GM21576 (cell line): ENCODE measurements around the gene PRKN.

Experiments used
- ATAC-seq: cut with Tn5 transposase; IDR thresholded peaks from one replicate; pipeline ENCODE4 v1.9.1; 2021; ENCODE audit warnings: mild to moderate bottlenecking, moderate library complexity; ENCODE audit not compliant: unreplicated experiment

PRKN gene

DNA sequence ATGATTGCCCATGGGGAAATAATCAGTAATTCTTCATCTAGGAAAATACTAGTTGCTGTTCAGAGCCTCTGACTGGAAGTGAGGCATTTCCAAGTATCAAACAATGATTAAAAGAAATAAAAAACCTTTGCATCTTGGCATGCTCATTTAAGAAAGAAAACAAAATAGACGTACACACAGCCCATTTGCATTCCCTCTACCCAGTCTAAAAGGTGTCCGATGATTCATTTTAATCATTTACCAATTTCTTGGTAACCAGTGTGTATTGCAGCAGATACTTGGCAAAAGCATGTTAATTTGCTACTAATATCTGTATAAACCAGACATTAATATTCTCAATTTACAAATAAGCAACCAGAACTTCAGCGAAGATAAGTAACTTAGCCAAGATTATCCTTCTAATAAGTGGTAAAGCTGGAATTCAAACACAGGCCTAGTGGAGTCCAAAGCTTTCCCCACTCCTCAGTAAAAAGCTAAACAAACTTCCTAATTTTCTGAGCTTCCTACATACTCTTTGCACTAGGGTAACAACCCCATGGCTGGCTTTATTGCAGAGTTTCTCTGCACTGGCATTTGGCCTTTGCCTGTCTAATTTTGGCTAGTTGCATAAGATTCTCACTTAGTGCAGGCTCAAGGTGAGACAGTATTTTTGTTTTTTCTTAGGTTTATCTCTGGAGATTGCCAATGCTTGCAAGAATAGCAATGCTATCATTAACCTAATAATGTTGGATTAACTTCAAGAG, 338.1 kb downstream of the PRKN start:
- ATAC-seq: no peak

DNA sequence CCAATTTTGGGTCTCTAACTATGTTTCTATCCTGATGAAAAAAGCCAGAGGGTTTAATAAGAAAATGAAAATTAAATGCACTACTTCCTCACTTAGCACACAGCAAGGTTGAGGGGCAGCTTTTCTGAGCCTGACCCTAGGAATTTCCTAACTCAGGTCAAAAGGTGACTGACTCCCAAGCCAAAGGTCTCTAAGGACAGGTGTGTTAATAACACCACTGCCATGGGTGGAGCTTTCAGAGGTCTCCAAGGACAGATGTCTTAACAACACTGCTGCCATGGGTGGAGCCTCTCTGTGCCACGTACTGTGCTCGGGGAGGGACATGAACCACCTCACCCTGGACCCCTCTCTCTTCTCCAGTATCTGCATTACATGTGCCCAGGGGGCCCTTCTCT, 339.2 kb downstream of the PRKN start:
- ATAC-seq: no peak

DNA sequence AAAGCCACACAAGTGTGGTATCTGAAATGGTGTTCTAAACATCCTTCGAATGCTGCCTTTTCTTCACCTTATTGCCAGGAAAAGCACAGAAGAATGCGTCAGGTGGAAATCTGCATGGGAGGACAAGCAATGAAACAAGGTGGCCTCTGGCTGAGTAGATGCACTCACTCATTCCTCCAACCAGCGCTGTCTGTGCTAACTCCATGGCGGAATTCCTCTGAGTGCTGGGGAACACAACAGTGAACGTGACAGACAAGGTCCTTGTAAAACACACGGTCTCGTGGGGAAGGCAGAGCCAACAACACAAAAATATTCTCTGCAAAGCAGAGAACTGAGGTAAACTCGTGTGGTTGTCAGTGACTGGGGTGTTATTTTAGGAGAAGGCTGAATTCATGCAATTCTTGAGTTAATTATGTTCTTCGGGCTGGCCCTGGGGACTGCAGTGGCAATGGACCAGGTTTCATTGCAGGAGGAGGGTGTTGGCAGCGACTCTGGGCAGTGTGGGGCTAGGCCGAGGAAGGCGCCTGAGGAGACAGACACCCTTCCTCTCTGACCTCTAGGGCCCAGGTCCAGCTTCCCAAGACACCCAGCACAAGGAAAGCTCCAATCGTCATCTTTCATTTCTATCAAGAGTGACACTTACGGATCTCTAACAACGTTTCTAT, 339.7 kb downstream of the PRKN start:
- no peak for ATAC-seq

DNA sequence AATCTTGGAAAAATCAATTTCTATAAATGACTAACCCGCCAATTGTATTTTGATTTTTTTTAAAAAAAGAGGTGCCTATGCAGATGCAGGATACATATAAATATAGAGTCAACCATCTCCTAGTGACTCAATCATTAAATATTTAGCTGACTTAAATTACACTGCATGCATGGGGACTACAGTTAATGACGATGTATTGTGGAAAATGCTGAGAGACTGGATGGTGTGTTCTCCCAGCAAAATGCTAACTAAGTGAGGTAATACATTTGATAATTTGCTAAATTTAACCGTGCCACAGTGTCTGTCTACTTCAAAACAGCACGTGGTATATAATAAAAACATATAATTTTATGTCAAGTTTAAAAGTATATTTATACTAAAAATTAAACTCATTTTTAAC, 341.6 kb downstream of the PRKN start:
- ATAC-seq: no peak

DNA sequence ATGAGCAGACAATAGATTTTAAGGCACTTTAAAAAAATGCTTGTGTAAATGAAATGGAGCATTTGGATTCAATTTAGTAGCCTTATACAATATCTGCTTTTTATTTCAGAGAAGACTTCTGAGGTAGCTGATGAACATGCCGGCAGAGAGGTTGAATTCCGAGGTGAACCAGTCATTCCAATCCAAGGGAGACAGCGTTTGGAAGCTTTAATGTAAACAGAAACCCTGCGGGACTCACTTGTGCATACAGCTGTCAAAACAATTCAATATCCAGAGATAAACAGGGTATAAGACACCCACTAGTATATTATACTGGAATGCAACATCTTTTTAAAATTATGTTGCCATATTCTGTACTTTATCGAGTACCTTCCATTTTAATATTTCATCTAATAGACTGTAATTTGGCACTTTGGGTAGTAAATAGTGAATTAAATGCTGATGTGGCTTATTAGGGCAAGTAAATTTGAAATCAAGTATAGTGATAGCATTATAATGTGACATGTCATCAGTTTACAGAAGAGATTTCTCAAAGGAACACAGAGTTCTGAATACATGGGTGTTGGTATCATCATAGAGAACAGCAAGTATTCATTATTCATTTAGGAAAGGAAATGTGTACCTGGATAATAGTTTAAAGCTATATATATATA, 347.7 kb downstream of the PRKN start:
- ATAC-seq: no peak

DNA sequence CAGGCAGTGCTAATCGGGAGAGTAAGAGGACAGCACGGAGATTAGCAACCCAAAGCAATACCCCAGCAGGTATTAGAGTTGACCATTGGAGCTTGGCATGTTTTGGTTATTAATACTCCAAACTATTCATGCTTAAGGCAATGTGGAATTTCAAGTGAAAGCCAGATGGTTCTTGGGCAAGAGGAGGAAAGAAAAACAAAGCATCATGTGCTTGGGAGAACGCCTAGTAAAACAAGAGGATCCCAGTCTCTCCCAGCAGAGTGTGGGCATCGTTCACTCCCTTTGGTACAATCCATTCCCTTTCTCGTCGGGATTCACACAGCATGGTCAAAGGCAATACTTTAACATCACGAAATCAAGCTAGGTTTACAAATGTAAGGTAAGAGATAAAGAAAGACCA, 349.8 kb downstream of the PRKN start:
- ATAC-seq: no peak

DNA sequence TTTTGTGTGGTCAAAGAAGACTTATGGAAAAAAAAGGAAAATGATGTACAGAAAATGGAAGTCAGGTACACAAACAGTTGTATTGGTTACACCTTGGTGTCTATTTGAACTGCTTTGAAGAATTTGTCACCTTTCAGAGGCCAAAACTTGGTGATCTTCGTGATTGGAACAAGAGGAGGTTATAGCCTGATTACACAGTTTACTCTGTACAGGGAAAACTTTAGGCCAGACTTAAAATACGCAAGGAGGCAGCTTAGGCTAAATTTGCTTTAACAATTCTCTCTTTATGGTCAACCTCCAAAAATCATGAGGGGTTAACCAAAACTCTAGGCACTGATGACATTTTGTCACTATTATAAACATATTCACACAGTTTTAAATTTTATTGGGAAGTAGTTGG, 353.7 kb downstream of the PRKN start:
- ATAC-seq: no peak

DNA sequence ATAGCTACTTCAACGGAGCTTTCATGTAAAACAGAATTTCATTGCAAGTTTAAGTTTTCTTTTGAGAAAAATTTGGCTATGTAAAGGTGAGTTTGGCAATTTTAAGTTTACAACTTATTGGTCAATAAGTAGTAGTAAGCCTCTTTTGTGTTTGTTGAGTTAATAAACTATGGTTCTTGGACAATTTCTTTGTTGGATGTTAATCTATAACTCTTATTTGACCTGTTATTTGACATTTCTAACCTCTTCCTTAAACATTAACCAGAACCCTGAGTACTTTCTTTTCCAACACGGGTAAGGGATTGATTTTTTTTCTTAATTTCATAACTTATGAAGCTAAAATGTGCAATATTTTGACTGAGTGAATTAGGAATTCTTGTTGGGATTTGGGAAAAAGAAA, 354.4 kb downstream of the PRKN start:
- no peak for ATAC-seq

DNA sequence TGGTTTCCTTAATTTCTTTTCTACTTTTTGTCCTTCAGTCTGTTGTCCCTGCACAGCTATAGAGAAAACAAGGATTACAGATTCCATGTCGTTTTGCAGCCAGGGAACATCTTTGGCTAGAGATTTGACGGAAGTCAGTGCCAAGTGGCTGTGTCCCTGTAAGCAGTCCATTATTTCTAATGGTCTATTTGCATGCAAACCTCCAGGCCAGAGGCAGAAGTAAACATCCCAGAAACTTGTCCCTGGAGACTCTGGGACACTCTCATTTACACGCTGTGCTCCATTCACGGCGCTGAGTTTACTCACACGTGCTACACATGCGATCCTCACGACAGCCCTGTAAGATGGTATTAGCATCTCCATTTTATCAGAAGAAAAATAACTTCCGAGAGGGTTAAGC, 355.5 kb downstream of the PRKN start:
- no peak for ATAC-seq

DNA sequence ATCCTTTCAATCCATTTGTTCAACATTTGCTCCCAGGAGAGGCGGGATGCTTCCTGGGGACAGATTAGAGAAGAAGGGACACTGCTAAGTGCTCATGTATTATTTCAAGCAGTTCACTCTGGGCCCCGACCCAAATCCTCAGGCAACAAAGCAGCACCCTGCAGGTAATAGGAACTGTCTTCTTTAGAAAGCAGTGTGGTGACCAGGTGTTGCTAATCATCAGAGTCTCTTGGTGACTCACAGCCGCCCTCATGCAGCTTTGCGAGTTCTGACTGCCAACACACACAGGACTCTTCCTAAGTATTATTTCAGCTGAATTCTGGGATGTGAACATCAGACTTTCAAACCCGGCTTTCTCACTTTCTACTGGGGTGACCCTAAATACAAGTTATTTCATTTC, 356.4 kb downstream of the PRKN start:
- ATAC-seq: no peak

DNA sequence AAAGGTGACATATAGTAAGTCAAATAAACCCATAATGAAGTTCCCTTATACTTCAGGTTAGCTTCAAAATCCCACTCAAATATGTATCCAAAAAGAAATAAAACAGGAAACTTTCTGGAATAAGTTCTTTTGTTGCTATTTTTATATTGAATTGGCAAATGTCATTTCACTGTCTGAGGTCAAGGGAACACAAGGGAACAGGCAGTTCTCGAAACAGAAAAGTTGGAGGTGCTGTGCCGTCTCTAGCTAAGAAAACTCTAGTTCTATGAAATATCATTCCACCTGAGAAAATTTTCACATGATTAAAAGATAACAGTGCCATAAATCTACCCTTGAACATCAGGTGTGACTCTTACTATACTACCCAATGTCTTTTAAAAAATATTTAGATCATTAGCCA, 358.5 kb downstream of the PRKN start:
- no peak for ATAC-seq

DNA sequence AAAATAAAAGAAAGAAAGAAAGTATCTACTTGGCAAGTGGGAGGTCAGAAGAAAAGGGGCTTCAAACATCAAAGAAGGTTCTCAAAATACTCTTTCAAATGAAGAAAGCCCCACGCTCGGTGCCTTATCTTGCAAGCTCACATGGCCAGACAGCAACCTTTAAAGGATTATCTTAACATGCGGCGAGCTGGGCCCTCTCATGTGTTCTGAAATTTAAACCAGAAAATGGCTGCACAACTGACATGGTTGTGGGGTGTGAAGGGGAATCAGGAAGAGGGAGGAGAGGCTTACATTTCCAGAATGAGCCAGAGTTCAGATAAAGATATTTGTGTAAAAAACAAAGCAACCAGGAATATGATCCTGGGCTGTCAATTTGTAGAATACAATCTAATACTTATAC, 363.1 kb downstream of the PRKN start:
- ATAC-seq: no peak

DNA sequence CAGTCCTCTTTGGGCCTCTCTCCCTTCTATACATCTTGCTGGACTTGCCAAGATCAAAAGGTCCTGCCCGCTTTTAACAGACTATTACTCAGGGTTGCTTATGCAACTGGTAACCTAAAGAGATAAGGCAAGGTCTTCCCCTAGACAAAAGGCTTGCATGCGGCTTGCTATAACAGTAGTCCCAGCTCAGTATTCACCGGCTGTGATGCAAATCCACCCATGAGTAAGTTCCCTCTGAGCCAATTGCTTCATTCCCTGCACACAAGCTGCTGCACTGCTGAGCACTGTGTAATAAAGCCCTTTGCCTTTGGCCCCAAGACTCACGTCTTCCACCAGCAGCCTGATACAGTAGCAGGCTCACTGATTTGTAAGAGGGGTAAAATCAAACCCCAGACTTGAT, 363.8 kb downstream of the PRKN start:
- no peak for ATAC-seq

DNA sequence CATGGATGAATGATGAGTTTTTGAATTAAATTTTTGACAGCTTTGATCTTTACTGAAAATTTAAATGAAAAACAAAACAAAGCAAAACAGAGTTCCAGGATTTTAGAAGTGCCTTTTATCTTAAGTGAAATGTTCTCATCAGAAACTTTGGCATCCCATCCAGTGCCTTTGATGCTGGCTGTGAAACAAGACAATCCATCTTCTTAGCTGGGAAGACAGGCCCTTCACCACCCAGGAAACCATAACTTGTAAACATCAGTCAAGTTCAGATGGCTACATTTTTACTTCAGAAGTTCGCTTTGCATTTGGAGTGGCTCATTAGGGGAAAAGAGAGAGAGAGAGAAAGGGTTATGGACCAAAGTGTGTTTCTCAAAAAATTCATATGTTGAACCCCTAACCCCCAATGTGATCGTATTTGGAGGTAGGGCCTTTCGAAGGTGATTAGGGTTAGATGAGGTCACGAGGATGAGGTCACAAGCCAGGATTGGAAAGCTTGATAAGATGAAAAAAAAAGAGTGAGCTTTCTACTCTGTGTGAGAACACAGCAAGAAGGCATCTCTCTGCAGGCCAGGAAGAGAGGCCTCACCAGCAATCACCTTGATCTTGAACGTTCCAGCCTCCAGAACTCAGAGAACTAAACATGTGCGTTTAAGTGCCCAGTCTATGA, 366.5 kb downstream of the PRKN start:
- no peak for ATAC-seq

DNA sequence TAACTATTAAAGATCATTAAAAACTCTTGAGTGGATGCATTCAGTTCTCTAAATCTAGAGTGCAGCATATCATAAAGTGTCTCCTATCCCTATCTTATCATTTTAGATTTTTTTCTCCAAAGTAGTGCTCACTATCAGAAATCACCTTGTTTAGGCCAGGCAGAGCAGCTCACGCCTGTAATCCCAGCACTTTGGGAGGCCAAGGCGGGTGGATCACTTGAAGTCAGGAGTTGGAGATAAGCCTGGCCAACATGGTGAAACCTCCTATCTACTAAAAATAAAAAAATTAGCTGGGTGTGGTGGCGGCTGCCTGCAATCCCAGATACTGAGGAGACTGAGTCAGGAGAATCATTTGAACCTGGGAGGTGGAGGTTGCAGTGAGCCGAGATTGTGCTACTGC, 368.9 kb downstream of the PRKN start:
- ATAC-seq: no peak

DNA sequence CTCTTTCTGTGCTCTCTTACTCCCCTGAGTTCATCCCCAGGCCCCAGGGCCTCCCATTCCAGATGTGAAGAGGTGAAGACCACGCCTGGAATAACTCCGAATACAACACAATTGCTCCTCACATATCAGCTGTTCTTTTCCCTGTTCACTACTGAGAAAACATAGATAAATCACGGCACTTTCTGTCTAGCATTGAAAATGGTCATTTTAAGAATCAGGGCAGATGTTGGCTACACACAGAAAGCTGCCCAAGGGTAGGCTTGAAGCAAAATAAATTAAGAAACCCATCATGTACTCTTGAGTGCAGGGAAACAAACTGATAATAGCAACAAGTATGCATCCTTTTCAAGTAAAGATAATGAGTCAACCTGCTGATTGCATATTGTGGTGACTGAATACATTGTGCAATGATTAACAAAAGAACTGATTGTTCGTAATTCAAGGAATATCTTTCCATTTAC, 382.5 kb downstream of the PRKN start:
- no peak for ATAC-seq

DNA sequence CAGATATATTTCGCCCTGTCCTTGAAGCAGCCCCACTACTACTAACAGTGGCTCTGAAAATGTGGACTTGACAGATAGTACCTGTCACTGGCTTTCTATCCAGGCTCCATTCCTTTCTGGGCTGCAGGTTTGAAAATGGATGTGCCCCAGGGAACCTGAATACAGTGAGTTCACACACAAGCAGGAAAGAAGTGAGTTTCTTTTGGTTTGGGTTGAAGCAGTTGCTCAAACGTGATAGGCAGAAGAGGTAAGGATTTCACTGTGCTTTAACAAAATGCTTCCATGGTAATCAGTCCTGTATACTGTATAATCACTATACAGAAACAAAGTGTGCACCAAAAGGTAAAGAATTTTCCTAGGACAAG, 382.9 kb downstream of the PRKN start:
- ATAC-seq: no peak

DNA sequence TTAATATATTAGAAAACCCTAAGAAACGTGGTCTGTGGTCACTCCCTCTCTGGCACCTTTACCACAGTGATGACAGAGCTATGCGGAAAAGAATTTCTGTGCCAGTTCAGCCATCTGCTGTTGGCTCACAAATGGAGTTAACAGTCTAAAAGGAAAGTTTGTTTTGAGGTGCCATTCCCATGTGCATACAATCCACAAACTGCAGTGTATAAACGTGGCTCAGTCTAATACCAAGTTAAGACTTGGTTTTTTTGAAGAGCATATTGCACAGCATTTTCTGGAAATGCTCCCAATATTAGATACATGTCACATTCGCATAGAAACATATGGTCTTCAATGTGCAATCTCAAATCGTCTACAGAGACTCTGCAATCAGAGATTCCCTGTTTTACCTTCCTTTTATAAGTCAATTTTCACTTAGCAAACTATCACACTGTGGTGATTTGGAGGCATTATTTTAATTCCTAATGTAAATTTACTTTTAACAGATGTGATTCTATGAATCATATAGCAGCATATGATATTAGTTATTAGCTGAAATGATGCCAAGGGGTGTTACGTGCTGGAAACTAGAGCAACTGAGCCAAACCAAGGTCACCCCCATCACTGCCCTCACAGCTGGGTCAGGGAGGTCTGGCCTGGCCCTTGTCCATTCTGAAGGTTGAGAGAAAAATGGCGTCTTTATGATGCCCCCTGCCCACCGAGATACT, 383.5 kb downstream of the PRKN start:
- ATAC-seq: no peak

DNA sequence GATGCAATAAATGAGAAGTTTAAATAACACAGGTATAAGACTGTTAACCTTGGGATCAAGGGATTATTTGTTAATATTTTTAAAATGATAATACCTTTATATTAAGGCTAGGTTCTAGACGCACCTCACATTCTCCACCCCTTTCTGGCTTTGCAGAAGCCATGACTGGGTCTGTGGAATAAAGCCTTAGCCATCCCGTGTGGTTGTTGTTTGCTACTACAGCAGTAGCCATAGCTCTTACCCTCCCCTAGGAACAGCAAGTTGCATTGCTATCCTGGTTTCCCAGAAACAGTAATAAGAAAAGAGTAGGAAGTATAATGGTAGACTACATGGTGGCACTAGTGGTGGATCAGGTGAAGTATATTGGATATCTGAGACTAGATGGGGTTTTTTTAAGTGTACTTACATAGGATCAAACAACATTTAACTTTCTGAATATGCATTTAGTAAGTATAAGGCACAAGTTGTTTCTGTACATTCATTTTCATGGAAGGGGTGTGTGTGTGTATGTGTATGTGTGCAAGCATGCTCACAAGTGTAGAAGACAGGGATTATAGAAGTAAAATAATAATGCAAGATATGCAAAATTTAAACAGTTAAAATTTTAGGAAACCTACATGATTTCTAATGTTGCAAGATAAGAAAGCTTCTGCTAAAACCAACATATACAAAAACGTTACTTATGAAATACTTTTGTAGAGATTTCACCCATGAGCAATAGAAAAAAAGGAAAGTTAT, 384.2 kb downstream of the PRKN start:
- ATAC-seq: no peak

DNA sequence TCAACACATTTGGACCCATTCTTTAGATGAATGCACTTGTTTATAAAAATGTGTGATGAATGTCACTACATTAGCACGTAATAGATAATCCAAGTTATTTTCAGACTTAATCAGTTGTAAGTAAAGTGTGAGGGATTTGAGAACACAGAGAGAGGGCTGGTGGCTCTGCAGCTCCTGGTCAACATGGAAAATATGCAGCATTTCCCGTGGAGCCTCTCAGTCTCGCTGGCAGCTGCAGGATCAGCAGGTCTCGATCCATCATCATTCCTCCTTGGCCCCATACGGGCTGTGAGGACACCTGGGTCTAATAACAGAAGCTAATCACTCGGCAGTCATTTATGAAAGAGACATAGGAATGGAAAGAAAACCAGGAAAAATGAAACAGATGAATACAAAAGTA, 390.2 kb downstream of the PRKN start:
- no peak for ATAC-seq
